HG03196 (cell line): ENCODE measurements around the gene TEX38.

Experiments
- ATAC-seq: cut with Tn5 transposase; IDR thresholded peaks from one replicate; pipeline ENCODE4 v1.9.1; 2021; ENCODE audit not compliant: unreplicated experiment

Gene TEX38

DNA sequence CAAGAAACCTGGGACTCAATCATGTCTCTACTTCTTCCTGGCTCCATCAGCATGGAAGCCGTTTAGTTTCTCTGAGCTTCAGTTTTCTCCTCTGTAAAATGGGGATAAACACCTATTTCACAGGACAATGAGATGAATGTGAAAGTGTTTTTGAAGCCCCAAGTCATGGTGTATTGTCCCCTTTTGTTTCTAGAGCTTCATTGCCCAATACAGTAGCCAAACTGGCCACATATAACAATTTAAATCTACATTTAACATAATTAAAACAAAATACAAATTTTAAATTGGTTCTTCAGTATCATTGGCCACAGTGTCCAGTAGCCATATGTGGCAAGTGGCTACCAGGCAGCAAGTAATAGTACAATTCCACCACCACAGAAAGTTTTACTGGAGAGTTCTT lies 49.5 kb downstream of the TEX38 start:
- ATAC-seq: no peak

- ATAC-seq: no peak
Measured at GRCh38 chr1:46721686-46722205, 50.1 kb downstream of the TEX38 start.
